ENCODE results near the gene SP6. TPM values are rescaled to one million over a fixed set of nuclear protein-coding genes. Genes with fewer than 3 reads are reported as not detected.

Gene SP6
- total and polyA plus RNA-seq, 8 donors: 0.31 to 3.0 (median 0.38) TPM; not detected in 3

DNA sequence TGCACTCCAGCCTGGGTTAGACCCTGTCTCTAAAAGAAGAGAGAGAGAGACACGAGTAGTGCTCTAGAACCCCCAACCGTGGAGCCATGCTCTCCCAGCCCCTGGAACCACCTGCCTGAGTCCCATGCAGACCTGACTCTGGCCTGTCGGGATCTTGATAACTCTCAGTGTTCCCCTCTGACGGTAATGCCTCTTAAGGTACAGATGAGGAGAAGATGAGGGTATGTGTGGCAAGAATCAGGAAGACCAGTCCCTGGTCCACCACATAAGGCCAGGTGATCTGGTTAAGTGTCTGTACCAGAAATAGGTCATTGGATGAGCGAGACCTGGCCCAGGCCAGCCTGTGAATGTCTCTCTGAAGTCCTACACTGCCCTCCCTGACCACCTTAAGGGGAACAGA is 47.8 kb downstream of the SP6 start:
- Histone ChIP-seq H3K4me1 (peaks cover 0 to 2% (median 0%) of the 10 kb centered on the region in 4 donors), H3K27me3 (no peaks in the 10 kb centered on the region), H3K4me3 (no peak overlapping the region), H3K9me3 (no peaks in the 10 kb centered on the region), H3K27ac (no peak overlapping the region), H3K36me3 (peaks cover 20 to 26% (median 23%) of the 10 kb centered on the region in 4 donors)
- 52 to 73% (median 63%) methylated on average over 5 of the region's 5 CpGs for WGBS, 5 donors
- TF ChIP-seq, protein P1, sequence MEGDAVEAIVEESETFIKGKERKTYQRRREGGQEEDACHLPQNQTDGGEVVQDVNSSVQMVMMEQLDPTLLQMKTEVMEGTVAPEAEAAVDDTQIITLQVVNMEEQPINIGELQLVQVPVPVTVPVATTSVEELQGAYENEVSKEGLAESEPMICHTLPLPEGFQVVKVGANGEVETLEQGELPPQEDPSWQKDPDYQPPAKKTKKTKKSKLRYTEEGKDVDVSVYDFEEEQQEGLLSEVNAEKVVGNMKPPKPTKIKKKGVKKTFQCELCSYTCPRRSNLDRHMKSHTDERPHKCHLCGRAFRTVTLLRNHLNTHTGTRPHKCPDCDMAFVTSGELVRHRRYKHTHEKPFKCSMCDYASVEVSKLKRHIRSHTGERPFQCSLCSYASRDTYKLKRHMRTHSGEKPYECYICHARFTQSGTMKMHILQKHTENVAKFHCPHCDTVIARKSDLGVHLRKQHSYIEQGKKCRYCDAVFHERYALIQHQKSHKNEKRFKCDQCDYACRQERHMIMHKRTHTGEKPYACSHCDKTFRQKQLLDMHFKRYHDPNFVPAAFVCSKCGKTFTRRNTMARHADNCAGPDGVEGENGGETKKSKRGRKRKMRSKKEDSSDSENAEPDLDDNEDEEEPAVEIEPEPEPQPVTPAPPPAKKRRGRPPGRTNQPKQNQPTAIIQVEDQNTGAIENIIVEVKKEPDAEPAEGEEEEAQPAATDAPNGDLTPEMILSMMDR (IDR thresholded peaks at IDR 0.05): no peak
- TF ChIP-seq POLR2AphosphoS5 (IDR thresholded peaks at IDR 0.05): no peak
- TF ChIP-seq POLR2A (IDR thresholded peaks at IDR 0.05): no peak
- TF ChIP-seq EP300 (IDR thresholded peaks at IDR 0.05): no peak
- intact Hi-C loops (cut with DNase I; ENCODE audit: low total_unique reads): no loop called here
- no peak for DNase-seq

DNA sequence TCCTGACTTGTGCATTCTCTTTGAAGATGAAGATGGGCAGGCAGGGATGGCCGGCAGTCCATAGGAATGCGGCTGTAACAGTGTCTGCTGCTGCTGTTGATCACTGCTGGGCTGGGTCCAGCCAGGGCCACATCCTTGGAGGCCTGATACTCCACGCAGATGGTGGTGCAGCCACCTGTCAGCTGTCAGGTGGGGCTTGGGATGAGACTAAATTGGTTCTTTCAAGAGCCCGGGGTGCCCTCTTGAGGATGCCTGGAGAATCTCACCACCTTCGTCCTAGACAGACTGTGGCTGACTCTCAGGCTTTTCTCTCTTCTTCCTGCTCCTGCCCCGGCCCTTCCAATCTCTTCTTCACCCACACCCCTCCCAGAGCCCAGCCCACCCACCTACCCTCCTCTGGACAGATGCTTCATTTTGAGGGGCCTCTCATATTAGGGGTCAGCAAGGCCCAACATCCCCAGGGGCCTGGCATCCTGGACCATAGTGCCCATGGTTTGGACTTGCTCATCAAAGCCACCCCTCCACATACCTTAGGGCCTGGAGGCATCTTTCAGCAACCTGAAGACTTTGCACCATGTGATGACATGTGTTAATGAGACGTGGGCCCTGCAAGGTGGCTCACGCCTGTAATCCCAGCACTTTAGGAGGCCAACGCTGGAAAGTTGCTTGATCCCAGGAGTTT is 48.5 kb downstream of the SP6 start:
- H3K27me3 ChIP-seq: no peaks in the 10 kb centered on the region
- 29 to 36% (median 30%) methylated on average over 9 of the region's 9 CpGs for WGBS, 5 donors
- H3K4me1 ChIP-seq: no peaks in the 10 kb centered on the region
- no peak overlapping the region for H3K27ac ChIP-seq
- peaks cover 12 to 19% (median 15%) of the 10 kb centered on the region in 4 donors for H3K36me3 ChIP-seq
- H3K4me3 ChIP-seq: no peak overlapping the region
- intact Hi-C loops (cut with DNase I; ENCODE audit: low total_unique reads): no loop called here
- peak; percentile 64 to 70 for DNase-seq
- TF ChIP-seq, protein P1 (IDR thresholded peaks at IDR 0.05): peak in 4 of 7 experiments; percentile 32 to 43 (median 38)
- no peak for TF ChIP-seq POLR2A (IDR thresholded peaks at IDR 0.05)
- H3K9me3 ChIP-seq: no peaks in the 10 kb centered on the region

DNA sequence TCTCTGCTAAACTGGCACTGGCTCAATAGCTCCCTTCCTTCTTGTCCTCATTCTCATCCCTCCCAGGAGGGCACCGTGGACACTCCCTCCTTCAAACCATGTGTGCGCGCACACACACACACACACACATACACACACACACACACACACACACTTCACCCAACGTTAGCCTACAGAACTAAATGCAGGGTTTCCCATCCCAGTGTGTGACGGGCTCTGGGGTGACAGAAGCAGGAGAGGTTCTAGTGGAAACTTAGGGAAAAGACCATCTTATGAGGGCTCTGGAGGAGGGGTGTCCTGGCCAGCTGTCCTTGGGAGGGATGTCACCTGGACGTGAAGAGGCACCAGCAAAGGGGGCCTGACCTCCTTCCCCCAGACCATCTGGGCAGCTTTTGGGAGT is 49.1 kb downstream of the SP6 start:
- intact Hi-C loops (cut with DNase I; ENCODE audit: low total_unique reads): no loop called here
- H3K9me3 ChIP-seq: no peaks in the 10 kb centered on the region
- no peak for DNase-seq
- H3K27me3 ChIP-seq: peaks cover 0 to 2% (median 0%) of the 10 kb centered on the region in 3 donors
- 36 to 53% (median 44%) methylated on average over 6 of the region's 6 CpGs for WGBS, 5 donors
- H3K4me3 ChIP-seq: no peak overlapping the region
- H3K4me1 ChIP-seq: no peaks in the 10 kb centered on the region
- H3K36me3 ChIP-seq: peaks cover 7 to 13% (median 10%) of the 10 kb centered on the region in 4 donors
- no peak overlapping the region for H3K27ac ChIP-seq
- TF ChIP-seq POLR2AphosphoS5 (IDR thresholded peaks at IDR 0.05) (no peak), POLR2A (IDR thresholded peaks at IDR 0.05) (no peak), EP300 (IDR thresholded peaks at IDR 0.05) (no peak)
- TF ChIP-seq, protein P1 (IDR thresholded peaks at IDR 0.05): no peak

DNA sequence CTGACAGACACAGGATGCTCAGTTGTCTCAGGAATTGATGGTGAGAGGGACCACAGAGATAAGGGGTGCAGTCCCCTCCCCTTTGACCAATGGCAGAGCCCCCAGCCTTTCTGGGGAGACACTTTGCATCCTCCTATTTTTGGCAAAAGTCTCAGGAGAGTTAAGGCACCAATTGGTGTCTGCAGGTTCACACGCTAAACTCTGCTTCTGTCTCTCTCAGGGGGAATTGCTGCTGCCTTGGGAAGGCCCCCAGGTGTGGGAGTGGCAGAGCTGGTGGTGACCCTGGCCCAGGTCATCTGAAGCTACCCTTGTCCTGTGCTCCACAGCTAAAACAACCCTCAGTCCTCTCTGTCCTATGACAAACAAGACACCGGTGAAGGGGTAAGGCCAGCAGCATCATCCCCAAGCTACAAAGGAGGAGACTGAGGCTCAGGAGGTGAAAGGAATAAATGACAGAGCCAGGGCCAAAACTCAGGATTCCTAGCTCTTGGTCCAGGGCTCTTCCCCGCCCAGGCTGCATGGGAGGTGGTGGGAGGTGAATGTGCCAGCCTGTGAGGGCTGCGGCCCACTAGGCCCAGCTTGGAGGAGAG is 49.7 kb downstream of the SP6 start:
- Histone ChIP-seq H3K4me3 (no peak overlapping the region), H3K9me3 (no peaks in the 10 kb centered on the region), H3K27ac (no peak overlapping the region), H3K36me3 (peaks cover under 1 to 7% (median 3%) of the 10 kb centered on the region in 4 donors), H3K27me3 (peaks cover 0 to 6% (median 0%) of the 10 kb centered on the region in 3 donors), H3K4me1 (no peaks in the 10 kb centered on the region)
- intact Hi-C loops (cut with DNase I; ENCODE audit: low total_unique reads): no loop called here
- peak in 1 of 2 donors; percentile 10 for DNase-seq
- TF ChIP-seq POLR2AphosphoS5 (IDR thresholded peaks at IDR 0.05): no peak
- TF ChIP-seq, protein P1 (IDR thresholded peaks at IDR 0.05): no peak
- TF ChIP-seq POLR2A (IDR thresholded peaks at IDR 0.05): no peak
- TF ChIP-seq EP300 (IDR thresholded peaks at IDR 0.05): no peak
- WGBS, 5 donors: 73 to 89% (median 84%) methylated on average over 4 of the region's 4 CpGs
